HG02870 (cell line): ENCODE measurements around the gene SHROOM1.

Experiments
- ATAC-seq: cut with Tn5 transposase; IDR thresholded peaks from one replicate; pipeline ENCODE4 v1.9.1; 2021; ENCODE audit warnings: mild to moderate bottlenecking, moderate library complexity; ENCODE audit not compliant: unreplicated experiment

Gene SHROOM1

GRCh38 chr5:132825033-132825833, 5.2 kb downstream of the SHROOM1 start:
- no peak for ATAC-seq

- ATAC-seq, result no peak
Observed at GRCh38 chr5:132824426-132824825, 6.0 kb downstream of the SHROOM1 start.

DNA sequence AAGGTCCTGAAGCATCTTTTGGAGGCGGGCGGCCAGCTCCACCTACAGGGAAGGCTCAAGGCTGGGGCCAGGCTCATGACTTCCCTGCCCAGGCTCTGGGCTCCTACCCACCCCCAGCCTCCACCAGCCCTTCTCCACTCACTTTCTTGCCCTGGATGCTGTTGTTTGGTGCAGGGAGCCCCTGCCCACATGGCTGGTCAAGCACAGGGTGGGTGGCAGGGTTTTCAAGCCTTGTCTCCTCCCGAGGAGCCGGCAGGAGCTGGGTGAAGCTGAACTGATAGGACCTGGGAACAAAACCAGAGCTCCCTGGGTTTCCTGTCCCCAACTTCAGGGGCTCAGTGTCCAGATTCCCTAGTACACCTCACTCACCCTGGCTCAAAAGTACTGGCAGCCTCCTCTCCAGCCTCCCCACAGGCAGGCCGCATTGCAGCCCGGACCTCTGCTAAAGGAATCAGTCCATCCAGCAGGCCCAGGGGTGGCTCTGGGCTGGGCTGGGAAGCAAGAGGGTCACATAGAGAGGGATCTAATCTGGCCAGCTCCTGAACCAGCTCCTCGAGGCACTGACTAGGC, 6.9 kb downstream of the SHROOM1 start:
- ATAC-seq, result no peak

- no peak for ATAC-seq
Observed at GRCh38 chr5:132822650-132823480, 7.6 kb downstream of the SHROOM1 start.

GRCh38 chr5:132821791-132822190, 8.7 kb downstream of the SHROOM1 start:
- no peak for ATAC-seq

DNA sequence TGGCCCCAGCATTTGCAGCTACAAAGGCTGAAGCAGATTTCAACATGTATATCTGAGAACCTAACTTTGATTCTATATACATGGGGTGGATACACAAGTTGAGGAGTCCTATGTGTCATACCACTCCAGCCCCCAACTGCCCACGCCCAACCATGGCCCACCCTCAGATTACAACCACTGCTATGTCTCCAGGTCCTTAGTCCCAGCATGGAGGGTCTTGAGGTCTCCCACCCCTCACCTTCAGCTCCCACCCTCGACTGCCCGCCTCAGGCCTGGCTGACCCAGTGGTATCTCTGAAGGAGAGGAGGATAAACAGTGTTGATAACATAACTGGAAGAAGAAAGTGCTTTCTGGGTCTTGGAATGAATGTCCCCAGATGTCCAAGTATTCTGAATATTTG, 9.1 kb downstream of the SHROOM1 start:
- no peak for ATAC-seq

DNA sequence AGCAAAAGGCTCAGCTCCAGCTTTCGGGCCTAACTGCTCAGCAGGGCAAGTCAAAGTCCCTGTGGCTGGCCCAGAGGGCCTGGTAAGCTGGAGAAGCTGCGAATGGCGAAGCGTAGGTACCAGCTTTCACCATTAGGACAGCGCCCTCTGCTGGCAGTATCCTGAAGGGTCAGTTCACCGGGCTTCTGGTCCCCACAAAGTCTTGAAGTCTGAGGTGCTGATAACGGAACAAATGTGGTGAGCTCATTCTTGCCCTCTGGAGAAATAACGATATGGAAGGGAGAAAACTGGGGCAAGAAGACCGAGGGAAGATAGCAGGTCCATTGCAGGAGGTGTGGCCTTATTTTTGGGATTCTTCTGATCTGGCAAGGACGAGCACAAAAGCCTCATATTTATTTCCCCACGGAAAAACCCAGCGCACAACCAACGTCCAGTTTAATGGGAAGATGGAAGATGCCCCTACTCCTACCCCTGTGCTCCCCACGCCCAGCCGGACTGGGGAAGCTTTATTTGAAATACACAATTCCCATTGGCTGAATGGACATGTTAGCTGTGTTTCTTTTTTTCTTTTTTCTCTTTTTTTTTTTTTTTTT, 10.2 kb downstream of the SHROOM1 start:
- ATAC-seq, result peak; percentile 67

DNA sequence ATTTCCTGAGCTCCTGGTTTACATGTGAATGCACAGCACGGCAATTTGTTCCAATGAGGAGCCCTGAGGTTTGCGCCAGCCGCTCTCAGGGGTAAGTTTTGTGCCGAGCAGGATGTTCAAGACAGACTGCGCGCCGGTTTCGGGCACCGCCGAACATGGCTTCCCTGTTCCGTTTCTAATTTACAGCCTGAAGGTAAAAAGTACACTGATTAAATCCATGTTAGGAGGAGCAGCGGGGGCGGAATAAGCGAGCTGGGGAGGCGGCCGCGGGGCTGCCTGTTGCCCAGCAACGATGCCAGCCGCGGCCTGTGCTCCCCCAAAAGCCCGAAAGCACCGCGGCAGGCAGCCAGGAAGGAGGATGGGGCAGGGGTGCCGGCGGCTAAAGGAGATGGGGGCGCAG, 11.0 kb downstream of the SHROOM1 start:
- ATAC-seq, result no peak

DNA sequence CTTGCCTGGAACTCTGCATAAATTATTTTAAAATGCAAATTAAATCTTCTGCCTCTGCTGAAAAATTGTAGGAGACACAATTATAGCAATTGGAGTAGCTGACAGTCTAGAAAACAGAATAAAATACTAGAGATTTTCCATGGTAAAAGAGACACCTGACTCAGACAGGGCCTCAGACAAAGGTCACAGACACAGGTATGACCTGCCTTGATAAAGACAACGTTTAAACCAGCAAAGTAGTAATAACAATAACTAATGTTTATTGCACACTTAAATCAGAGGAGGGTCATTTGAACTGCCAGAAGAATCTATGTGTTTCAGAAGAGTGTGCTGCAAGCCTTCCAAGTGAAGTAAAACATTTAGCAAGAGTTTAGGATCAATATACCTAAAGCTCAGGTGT, 13.4 kb downstream of the SHROOM1 start:
- ATAC-seq, result no peak

DNA sequence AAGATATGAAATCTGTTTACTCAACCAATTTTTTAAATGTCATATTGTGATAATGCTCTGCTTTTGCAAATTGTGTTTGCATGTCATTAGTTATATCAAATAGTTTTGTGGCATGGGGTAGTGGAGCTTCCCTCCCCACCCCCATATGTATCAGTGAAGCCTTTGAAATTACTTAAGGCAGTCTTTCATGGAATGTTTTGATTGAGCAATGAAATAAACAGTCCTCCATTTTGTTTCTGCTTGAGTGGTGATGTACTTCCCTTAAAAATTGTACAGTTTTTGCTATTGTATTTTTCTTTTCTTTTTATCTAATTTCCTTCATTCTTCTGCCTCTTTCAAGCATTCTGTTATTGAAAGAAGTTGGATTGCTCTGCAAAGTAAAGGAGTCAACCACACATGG, 13.9 kb downstream of the SHROOM1 start:
- ATAC-seq, result no peak

DNA sequence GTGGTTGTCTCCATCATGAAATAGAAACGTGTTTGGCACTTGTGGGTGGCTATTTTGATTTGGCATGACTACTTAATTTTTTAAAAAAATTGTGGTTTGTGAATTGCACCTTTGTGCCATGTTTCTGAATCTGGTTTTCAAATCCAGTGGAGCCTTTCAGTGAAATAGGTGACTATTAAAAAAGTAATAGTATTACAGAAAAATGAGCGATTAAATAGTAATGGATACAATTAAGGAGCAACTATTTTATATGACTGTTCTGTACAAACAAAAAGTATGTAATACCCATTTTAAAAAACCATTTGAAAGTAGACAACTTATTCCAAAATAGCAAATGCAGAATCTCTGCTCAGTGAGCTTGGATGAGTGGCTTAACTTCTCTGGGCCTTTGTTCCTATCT, 14.4 kb downstream of the SHROOM1 start:
- ATAC-seq, result no peak

GRCh38 chr5:132815454-132815853, 15.0 kb downstream of the SHROOM1 start:
- ATAC-seq, result no peak

DNA sequence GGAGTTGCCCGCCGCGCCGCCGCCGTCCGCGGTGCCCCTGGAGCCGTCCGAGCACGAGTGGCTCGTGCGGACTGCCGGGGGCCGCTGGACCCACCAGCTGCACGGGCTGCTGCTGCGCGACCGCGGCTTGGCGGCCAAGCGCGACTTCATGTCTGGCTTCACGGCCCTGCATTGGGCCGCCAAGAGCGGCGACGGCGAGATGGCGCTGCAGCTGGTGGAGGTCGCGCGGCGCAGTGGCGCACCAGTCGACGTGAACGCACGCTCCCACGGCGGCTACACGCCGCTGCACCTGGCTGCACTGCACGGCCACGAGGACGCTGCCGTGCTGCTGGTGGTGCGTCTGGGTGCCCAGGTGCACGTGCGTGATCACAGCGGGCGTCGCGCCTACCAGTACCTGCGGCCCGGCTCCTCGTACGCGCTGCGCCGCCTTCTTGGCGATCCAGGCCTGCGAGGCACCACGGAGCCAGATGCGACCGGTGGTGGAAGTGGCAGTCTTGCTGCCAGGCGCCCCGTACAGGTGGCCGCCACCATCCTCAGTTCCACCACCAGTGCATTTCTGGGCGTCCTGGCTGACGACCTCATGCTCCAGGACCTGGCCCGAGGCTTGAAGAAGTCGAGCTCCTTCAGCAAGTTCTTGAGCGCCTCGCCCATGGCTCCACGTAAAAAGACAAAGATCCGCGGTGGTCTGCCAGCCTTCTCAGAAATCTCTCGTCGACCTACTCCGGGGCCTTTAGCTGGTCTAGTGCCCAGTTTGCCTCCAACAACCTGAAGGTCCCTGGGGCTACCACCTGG, 15.7 kb downstream of the SHROOM1 start:
- no peak for ATAC-seq

GRCh38 chr5:132813599-132814502, 16.6 kb downstream of the SHROOM1 start:
- ATAC-seq, result no peak

DNA sequence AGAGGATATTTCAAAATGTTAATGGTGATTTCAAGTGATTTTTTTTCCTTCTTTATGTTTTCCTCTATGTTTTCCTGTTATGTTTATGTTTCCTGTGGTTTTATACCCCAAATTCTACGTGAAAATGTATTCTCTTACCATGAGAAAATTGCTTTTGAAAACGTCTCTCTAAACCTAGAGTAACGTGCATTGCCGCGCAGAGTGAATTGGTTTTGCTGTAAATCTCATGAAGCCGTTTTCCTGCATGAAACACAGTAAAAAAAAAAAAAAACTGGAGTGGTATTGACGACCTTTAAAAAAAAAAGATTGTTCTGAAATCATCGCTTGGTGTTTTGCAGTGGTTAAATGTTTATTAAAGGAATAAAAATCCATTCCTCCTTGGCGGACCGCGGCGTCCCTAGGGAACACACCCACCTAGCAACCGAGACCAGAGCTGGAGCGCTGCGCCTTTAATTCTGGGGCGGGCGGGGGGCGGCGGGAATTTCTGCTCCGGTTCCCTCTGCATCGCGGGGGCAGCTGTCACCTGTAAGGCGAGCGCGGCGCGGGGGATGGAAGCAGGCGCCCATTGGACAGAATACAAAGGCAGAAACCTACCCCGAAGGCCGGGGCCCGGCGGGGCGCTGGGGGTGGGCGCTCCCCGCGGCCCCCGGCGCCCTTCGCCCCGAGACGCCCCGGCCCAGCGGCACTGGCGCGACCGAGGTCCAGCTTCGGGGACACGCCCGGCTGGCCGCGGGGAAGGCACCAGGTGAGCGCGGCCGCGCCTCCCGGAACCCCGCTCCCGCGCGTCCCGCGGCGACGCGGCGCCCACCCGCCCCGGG, 17.5 kb downstream of the SHROOM1 start, which contains the start of gene SOWAHA:
Gene SOWAHA (plus strand): TSS at position 522 of the 818 bp plus-strand sequence. CDS start 320 bp downstream, outside the sequence.
- ATAC-seq, result no peak

DNA sequence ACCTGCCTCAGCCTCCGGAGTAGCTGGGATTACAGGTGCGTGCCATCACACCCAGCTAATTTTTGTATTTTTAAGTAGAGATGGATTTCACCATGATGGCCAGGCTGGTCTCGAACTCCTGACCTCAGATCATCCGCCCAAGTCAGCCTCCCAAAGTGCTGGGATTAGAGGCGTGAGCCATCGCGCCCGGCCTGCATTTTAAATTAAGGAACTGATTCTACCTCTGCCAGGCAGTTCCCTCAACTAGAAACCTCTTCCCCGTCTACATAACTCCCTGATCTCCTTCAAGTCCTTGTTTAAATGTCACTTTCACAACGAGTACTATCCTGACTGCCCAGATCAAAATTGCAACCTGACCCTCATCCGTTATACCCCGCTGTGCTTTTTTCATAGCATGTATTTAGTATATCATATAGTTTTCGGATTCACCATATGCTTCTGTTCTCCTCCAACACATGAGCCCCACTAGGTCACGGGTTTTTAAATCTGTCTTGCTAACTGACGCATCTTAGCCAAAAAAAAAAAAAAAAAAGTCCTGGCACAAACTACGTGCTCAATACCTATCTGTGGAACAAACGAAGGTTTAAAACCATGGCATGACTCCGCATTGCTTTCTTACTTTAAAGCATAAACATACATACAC, 18.2 kb downstream of the SHROOM1 start:
- ATAC-seq, result no peak

DNA sequence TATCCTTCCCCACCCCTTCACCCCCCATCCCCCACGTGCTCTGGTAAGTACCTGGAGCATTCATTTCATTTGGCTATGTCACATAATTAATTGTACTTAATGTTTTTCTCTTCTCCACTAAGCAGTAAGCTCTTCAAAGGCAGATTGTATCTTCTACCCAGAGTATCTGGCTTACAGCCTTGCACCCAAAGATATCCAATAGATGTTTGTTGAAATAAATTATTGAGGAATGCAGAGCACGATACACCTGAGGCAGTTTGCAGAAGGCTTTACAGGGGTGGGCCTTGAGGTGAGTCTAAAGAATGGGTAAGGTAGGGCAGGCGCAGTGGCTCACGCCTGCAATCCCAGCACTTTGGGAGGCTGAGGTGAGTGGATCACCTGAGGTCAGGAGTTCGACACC, 19.8 kb downstream of the SHROOM1 start:
- no peak for ATAC-seq

DNA sequence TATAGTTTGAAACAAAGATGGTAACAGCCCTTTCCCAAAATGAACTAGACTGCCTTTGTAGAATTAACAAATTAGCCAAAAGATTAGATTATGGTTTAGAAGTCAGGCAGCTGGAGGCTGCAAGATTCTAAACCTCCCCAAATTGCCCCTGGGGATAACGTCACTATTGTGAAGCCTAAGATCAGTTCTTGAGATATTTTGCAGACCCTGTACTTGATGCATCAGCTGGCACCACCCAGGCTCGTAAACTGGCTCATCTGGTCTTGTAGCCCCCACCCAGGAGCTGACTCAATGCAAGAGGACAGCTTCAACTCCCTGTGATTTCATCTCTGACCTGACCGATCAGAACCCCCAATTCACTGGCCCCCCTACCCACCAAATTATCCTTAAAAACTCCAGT, 21.6 kb downstream of the SHROOM1 start:
- no peak for ATAC-seq
